Sigmoid colon (tissue), 4 donors: ENCODE results near the gene CCDC24.

Source experiments
- EP300 ChIP-seq, 4 donors: sonication (generic); formaldehyde crosslinking; IDR thresholded peaks; one replicate each; pipeline ENCODE4 v1.6.1; 2017; ENCODE audit warnings: antibody characterized with exemption in 4 of 4
- POLR2AphosphoS5 ChIP-seq, 4 donors: sonication (generic); formaldehyde crosslinking; IDR thresholded peaks; one replicate each; pipeline ENCODE4 v1.6.1; 2017; ENCODE audit warnings: antibody characterized with exemption in 4 of 4

GRCh38 chr1:43947061-43947873 is 44.1 kb upstream of the CCDC24 start:
- TF ChIP-seq POLR2AphosphoS5 (IDR thresholded peaks at IDR 0.05), result no peak
- TF ChIP-seq EP300 (IDR thresholded peaks at IDR 0.05), result no peak
